Hematopoietic multipotent progenitor cell treated with erythropoietin and hydrocortisone succinate and interleukin-3 and kit ligand, for 17 days (in vitro differentiated cells): Measurements from ENCODE around the gene XRCC1.
"Not testable (repeated sequence)": the region's sequence is repeated elsewhere in the genome, so short reads cannot be mapped to it uniquely, and the experiment has no call there.

Source experiments
- DNase-seq: peaks from one replicate; pipeline ENCODE4 v3.0.0-alpha.2; 2015; ENCODE audit warnings: low spot score

Gene XRCC1

GRCh38 chr19:43575156-43575950 lies at the start of gene XRCC1, which contains the start of gene PINLYP:
Gene XRCC1 (minus strand): TSS chr19:43575527. CDS start chr19:43575458, 69 bp downstream.
Gene PINLYP (plus strand): TSS chr19:43575801. CDS start chr19:43577192, 1,391 bp downstream.
- peak; percentile 90 for DNase-seq

GRCh38 chr19:43624933-43625332 lies 49.6 kb upstream of the XRCC1 start:
- peak; percentile 89 for DNase-seq

GRCh38 chr19:43623889-43624670 lies 48.8 kb upstream of the XRCC1 start:
- DNase-seq = no peak

DNA sequence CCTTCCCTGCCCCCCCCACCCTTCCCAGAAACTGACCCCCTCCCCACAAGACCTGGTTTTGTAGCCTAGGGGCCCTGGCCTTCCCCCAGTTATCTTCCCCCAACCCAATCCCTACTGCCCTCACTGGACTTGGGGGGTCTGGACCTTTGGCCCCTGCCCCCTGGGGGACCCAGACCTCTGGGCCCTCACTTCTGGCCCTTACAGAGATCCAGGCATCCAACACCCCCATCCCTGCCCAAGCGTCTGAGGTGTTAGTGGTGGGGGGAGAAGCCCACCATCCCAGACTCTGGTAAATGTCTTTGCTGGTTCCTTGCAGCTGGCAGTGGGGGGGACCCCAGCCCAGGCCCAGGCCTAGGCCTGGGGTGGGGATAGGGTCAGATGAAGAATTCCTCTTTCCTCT lies 47.6 kb upstream of the XRCC1 start:
- no peak for DNase-seq

GRCh38 chr19:43622070-43622469 lies 46.7 kb upstream of the XRCC1 start:
- DNase-seq = no peak

DNA sequence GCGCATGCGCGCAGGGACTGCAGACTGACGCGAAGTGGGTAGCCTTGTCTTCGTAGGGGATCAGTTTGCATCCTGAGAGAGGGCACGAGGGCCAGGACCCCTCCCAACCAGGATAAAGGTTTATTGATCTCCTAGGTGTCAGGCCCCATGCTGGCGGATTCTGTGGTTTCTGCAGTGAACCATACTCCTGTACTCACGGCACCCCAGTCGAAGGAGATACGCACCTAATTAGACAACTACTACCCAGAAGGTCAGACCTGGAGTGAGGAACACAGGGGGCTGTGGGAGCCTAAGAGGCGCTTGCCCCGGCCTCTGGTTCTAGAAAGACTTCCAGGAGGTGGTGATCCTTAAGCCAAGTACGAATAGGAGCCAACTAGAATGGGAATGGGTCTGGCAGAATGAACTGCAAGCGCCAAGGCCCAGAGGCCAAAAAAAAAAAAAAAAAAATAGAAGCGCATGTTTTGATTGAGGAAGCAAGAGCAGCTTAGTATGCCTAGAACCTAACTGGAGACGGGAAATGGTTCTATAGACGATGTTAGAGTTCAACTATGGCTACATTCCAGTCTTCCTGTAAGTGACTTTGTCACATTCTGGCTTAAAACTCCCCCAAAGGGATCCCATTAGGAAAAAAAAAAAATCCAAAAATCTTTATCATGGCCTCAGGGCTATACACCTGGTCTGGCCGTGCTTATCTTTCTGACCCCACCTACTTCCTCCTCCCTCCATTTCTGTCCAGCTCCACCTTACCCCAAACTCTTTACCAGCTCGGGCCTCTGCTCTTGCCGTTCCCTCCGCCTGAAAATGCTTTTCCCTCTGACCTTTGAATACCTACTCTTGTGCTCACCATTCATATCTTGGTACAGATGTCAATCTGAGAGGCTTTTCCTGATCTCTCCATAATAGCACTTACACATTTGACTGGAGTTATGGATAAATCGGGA lies 45.0 kb upstream of the XRCC1 start:
- no peak for DNase-seq

DNA sequence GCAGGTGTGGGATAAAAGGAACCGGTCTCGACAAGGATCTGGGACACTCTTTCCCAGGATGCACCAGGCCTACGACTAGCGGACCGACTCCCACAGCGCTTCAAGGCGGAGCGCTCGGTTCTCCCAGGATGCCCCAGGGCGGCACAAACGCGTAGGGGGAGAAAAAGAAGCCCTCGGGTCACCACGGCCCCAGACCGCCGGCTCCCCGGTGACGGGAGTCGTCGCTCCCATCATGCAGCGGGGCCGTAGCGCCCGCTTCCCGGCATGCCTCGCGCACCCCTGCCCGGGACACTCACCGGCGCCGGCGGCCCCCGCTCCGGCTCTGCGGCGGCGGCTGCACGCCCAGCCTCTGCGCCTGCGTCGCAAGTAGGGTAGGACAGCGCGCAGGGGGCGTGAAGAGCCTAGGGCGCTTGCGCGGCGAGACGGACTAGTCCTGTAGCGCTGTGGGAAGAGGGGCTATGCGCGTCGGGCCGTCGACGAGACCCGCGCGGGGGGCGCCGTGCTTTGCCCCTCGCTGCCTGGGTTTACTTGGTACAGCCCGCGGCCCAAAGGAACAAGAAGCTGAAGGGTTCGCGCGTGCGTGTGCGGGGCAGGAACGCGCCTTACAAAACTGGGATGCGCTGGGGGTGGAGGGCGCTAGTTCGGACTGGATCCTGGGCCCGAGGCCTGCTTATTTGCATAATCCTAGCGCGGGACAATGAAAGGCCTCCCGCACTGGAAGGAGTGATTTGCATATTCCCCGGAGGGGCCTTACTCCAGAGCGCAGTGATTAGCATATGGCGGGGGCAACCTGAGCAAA lies 44.1 kb upstream of the XRCC1 start, which contains the start of gene ZNF428:
TSS of gene ZNF428 (minus strand) at position 368 of the 799 bp plus-strand sequence. CDS start 5,325 bp downstream, outside the sequence.
- peak; percentile 85 for DNase-seq

DNA sequence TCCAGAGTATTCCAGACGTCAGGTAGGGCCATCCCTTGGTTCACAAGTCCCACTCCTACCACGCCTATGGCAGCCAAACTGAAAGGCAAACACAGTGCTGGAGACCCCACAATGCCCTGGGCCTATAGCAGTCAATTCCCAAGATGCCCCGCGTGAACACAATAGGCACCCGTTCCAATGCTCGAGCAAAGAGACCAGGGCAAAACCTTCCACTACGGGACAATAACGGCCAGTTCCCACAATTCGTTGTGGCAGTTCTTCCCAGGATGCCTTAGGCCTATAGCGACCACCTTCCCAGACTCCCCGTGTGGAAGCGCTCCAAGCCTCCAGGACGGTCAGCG lies 43.6 kb upstream of the XRCC1 start:
- no peak for DNase-seq

DNA sequence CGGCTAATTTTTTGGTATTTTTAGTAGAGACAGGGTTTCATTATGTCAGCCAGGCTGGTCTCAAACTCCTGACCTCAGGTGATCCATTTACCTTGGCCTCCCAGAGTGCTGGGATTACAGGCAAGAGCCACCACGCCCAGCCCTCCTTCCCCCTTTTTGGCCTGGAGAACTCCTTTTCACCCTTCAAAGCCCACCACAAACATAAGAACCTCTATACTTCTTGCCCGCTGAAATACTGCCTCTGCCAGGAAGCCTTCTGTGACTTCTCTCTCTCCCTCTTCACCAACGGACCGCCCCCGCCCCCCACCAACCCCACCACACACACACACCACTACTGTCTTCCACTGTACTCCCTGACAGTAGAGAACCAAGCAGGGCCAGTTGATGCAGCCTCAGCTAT lies 41.6 kb upstream of the XRCC1 start:
- DNase-seq = no peak

DNA sequence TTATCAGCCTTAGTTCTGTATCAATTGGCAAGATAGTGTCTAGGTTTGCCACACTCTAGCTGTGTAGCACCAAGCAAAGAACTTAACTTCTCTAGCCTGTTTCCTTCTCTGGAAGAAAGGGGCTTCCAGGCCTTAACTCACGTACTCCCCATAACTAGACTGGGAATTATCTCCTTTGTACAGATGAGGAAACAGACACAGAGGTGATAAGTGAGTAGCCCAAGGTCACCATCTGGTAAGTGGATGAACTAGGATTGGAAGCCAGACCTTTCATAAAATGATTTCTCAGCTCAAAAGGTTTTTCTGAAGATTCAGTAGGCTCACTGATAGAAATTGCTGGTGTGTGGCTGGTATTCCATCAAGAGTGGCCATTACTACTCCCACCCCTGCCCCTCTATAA lies 41.0 kb upstream of the XRCC1 start:
- no peak for DNase-seq

GRCh38 chr19:43612374-43612773 lies 37.0 kb upstream of the XRCC1 start:
- DNase-seq = no peak

GRCh38 chr19:43611788-43612187 lies 36.5 kb upstream of the XRCC1 start, which contains the start of gene SRRM5:
Gene SRRM5 (plus strand): TSS chr19:43612088. CDS start chr19:43612122, 34 bp downstream.
- DNase-seq = no peak

DNA sequence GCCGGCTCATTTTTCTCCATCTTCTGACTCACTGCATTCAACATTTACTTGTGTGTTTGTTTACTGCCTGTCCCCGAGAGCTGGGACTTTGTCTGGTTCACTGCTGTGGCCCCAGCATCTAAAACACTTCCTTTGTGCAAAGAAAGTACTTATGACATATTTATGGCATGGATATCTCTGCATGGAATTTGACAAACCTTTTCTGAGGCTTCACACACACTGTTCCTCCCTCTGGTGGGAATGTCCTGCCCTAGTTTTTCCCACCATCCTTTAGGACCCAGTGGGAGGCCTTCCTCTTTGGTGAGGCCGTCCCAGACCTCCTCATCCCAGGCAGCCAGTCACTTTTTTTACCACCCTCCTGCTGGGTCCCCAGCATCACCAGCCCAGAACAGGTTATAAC lies 35.2 kb upstream of the XRCC1 start:
- no peak for DNase-seq

GRCh38 chr19:43609872-43610271 lies 34.5 kb upstream of the XRCC1 start:
- DNase-seq = no peak

DNA sequence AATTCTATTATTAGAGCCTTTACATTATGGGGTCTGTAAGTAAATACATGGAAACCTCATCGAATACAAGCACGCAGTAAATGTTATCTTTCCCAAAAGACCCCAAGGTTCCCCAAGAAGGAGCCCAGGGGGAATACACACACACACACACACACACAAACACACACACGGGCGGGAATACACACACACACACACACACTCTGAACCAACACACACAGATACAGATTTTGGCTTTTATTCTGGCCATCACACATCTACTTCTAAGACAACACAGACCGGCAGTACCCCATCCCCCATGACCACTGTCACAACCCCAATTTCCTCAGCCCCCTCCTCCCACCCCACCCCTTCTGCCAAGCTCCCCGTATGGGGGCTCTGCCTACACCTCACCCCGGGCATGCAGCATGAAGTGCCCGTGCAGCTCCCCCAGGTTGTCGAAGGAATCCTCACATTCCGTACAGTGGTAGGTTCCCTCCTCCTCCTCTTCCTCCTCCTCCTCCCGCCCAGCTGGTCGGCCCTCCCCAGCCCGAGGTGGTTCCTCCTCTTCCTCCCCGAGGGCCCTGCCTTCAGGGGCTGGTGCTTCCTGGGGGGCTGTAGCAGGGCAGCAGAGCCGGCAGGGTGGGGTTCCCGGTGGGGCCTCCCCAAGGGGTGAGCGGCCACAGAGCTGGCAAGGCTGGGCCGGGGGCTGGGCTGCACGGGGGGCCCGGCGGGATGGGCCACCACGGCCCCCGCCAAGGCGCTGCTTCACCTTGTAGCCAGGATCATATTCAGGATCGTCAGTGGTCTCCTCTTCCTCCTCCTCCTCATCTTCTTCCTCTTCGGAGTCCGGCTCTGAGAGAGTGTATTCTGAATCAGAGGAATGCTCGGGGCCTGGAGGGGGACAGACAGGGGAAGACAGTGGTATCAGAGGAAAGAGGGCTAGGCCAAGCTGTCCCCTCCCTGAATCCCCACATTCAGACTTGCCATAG lies 32.2 kb upstream of the XRCC1 start:
- no peak for DNase-seq

DNA sequence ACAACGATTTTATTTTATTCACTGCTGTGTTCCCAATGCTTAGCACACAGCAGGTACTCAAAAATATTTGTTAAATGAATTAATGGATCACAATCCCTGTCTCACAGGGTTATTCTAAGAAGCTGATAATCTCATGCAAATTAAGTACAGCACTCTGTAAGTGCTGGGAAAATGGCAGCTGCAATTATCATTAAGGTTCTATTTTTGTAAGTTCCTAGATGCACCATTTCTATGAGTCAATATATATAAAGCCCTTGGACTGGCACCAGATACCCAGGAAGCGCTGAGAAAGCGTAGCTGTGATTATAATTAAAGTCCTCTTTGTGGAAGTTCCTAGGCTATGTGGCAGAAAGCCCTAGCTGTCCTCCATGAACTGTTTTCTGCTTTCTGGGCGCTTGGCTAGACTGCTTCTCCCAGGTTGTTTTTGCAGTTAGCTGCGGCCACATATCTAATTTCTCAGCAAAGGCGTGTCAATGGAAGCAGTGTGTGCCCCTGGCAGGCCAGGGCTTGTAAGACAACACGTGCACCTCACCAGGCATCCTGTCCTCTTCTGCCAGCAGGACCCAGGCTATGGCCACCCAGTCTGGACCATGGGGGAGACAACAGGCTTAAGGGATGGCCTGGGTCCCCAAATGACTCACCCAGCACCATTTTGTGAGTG lies 31.4 kb upstream of the XRCC1 start:
- DNase-seq = no peak

DNA sequence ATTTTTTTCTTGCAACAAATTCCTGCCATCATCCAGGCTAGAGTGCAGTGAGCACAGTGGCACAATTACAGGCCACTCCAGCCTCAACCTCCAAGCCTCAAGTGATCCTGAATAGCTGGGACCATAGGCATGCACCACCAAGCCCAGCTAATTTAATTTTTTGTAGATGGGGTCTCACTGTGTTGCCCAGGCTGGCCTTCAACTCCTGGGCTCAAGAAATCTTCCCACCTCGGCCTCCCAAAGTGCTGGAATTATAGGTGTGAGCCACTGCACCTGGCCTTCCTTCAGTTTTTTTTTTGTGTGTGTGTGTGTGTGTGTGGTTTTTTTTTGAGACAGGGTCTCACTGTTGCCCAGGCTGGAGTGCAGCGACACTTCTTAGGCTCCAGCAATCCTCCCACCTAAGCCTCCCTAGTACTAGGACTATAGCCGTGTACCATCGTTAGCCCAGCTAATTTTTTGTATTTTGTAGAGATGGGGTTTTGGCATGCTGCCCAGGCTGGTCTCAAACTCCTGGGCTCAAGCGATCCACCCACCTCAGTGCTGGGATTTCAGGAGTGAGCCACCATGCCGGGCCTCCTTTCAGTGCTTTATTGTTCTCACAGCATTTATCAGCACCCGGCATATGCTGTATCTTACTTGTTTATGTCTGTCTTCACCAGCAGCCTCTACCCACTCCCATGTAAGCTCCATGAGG lies 30.7 kb upstream of the XRCC1 start:
- DNase-seq = no peak

GRCh38 chr19:43600326-43600725 lies 25.0 kb upstream of the XRCC1 start:
- DNase-seq = not testable (repeated sequence)
